Measurements from ENCODE around the gene ZNF69. TPM values are rescaled to one million over a fixed set of nuclear protein-coding genes. Genes with fewer than 3 reads are reported as not detected.

ZNF69 gene
- total RNA-seq, 120 experiments from 2014 or later, result 2.9 to 16.5 (median 7.1) TPM

Other genes with a start within 250 kb of the ZNF69 start
- 10 to 100 TPM in 16 of 120 experiments, 1 to 10 TPM in 104; 3.1 to 13.2 (median 7.7) TPM for gene ZNF823, start 148.8 kb upstream of the ZNF69 start, total RNA-seq
- 10 to 100 TPM in 102 of 120 experiments, 1 to 10 TPM in 18; 5.8 to 26.6 (median 13.8) TPM for gene ZNF441, start 120.8 kb upstream of the ZNF69 start, total RNA-seq
- 10 to 100 TPM in 5 of 120 experiments, 1 to 10 TPM in 115; 3.3 to 10.8 (median 6.0) TPM for gene ZNF491, start 89.3 kb upstream of the ZNF69 start, total RNA-seq
- 10 to 100 TPM in 119 of 120 experiments, 1 to 10 TPM in 1; 9.1 to 27.5 (median 17.6) TPM for gene ZNF440, start 73.5 kb upstream of the ZNF69 start, total RNA-seq
- 10 to 100 TPM; 14.0 to 27.1 (median 19.1) TPM for gene ZNF439, start 39.1 kb upstream of the ZNF69 start, total RNA-seq
- 10 to 100 TPM in 109 of 120 experiments, 1 to 10 TPM in 11; 8.4 to 16.2 (median 11.6) TPM for gene ZNF700, start 37.3 kb downstream of the ZNF69 start, total RNA-seq
- 10 to 100 TPM in 7 of 120 experiments, 1 to 10 TPM in 113; 1.5 to 12.0 (median 6.0) TPM for gene ZNF763, start 77.3 kb downstream of the ZNF69 start, total RNA-seq
- 10 to 100 TPM in 20 of 120 experiments, 1 to 10 TPM in 100; 4.6 to 19.4 (median 8.2) TPM for gene ZNF433, start 147.9 kb downstream of the ZNF69 start, total RNA-seq
- 1 to 10 TPM in 3 of 120 experiments, under 1 TPM in 17, not detected in 100; 0.27 to 2.2 (median 0.43) TPM for gene ZNF878, start 165.2 kb downstream of the ZNF69 start, total RNA-seq
- 10 to 100 TPM in 106 of 120 experiments, 1 to 10 TPM in 14; 7.1 to 44.3 (median 13.7) TPM for gene ZNF844, start 176.9 kb downstream of the ZNF69 start, total RNA-seq